Type B pancreatic cell (in vitro differentiated cells): ENCODE data around the gene PLCB1. TPM values are rescaled to one million over a fixed set of nuclear protein-coding genes. Genes with fewer than 3 reads are reported as not detected.
"Not testable (repeated sequence)": the region's sequence is repeated elsewhere in the genome, so short reads cannot be mapped to it uniquely, and the experiment has no call there.

Source experiments
- DNase-seq: peaks from one replicate; pipeline ENCODE4 v3.0.0; 2021; ENCODE audit warnings: mixed read lengths; ENCODE audit not compliant: unreplicated experiment; ENCODE audit errors: extremely low spot score
- H3K27ac Mint-ChIP-seq: 2 replicates; pipeline ENCODE4 v1.8.0; 2021; ENCODE audit warnings: mild to moderate bottlenecking, mixed read lengths
- H3K27me3 Mint-ChIP-seq: 2 replicates; pipeline ENCODE4 v1.8.0; 2021; ENCODE audit warnings: mixed read lengths
- H3K36me3 Mint-ChIP-seq: 2 replicates; pipeline ENCODE4 v1.8.0; 2021; ENCODE audit warnings: mixed read lengths
- H3K4me1 Mint-ChIP-seq: one replicate; pipeline ENCODE4 v1.8.0; 2021; ENCODE audit warnings: mixed read lengths; ENCODE audit not compliant: unreplicated experiment
- H3K4me3 Mint-ChIP-seq: 2 replicates; pipeline ENCODE4 v1.8.0; 2021; ENCODE audit warnings: mild to moderate bottlenecking, mixed read lengths
- H3K9me3 Mint-ChIP-seq: 2 replicates; pipeline ENCODE4 v1.8.0; 2021; ENCODE audit warnings: mixed read lengths
- total RNA-seq: library from RNA; stranded (reverse); gene quantifications from 2 replicates; pipeline ENCODE4 v1.2.1, GENCODE V29; 2021; ENCODE audit warnings: low replicate concordance
- TF ChIP-seq, protein P1 (sequence below): fragments of 200-600 bp; sonication (generic); conservative IDR thresholded peaks from 2 replicates; pipeline ENCODE4 v1.5.0; 2021; ENCODE audit warnings: antibody characterized with exemption, mild to moderate bottlenecking

Gene PLCB1
- total RNA-seq, 1 donor from 2014 or later = 17.9 TPM

DNA sequence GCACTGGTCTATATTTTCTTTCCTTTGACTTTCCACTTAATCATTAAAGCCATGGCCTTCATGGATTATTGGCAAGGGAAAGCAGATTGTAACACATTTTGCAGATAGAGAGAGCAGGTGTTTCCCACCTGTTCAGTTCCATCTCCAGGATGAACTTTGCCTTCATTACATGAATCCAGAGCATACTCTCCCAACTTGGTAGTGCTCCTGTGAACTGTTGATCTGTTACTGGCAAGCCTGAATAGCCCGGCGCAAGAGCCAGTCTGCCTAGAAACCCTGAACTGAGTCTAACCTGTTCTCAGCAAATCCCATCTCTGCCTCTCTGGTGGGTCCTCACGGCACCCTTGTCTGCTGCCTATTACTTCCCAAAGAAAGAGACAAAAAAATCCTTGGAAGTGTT lies 210.3 kb downstream of the PLCB1 start:
- Mint-ChIP-seq H3K9me3 (peaks cover 5% of the 10 kb centered on the region), H3K4me1 (peaks cover 22% of the 10 kb centered on the region), H3K4me3 (no peak overlapping the region), H3K36me3 (no peaks in the 10 kb centered on the region), H3K27ac (no peak overlapping the region), H3K27me3 (no peaks in the 10 kb centered on the region)
- TF ChIP-seq, protein P1, sequence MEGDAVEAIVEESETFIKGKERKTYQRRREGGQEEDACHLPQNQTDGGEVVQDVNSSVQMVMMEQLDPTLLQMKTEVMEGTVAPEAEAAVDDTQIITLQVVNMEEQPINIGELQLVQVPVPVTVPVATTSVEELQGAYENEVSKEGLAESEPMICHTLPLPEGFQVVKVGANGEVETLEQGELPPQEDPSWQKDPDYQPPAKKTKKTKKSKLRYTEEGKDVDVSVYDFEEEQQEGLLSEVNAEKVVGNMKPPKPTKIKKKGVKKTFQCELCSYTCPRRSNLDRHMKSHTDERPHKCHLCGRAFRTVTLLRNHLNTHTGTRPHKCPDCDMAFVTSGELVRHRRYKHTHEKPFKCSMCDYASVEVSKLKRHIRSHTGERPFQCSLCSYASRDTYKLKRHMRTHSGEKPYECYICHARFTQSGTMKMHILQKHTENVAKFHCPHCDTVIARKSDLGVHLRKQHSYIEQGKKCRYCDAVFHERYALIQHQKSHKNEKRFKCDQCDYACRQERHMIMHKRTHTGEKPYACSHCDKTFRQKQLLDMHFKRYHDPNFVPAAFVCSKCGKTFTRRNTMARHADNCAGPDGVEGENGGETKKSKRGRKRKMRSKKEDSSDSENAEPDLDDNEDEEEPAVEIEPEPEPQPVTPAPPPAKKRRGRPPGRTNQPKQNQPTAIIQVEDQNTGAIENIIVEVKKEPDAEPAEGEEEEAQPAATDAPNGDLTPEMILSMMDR = no peak
- DNase-seq = no peak

DNA sequence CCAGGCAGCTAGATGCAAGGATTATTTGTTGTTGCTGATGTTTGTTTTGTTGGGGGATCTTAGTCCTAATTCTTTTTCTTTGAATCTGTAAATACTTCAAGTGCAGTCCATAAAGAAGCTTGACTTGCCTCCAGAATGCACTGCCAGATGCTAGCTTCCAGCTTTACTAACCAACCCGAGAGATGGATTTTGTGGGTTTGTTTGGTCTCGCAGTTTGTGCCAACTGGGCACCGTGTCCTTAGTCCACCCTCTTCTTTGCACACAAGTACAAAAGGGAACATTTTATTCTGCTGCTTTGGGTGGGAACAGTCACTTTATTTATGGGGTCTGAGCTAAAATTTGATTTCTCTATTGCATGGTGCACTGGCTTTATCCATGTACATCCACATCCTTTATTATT lies 212.0 kb downstream of the PLCB1 start:
- Mint-ChIP-seq H3K9me3 (peaks cover 5% of the 10 kb centered on the region), H3K36me3 (no peaks in the 10 kb centered on the region), H3K27me3 (no peaks in the 10 kb centered on the region), H3K4me1 (peaks cover 22% of the 10 kb centered on the region), H3K4me3 (no peak overlapping the region), H3K27ac (no peak overlapping the region)
- no peak for DNase-seq
- TF ChIP-seq, protein P1 = no peak

GRCh38 chr20:8344631-8345030 lies 212.6 kb downstream of the PLCB1 start:
- no peak overlapping the region for H3K4me3 Mint-ChIP-seq
- no peaks in the 10 kb centered on the region for H3K27me3 Mint-ChIP-seq
- no peak for DNase-seq
- H3K9me3 Mint-ChIP-seq = peaks cover 5% of the 10 kb centered on the region
- peaks cover 22% of the 10 kb centered on the region for H3K4me1 Mint-ChIP-seq
- no peaks in the 10 kb centered on the region for H3K36me3 Mint-ChIP-seq
- TF ChIP-seq, protein P1 = no peak
- H3K27ac Mint-ChIP-seq = no peak overlapping the region

DNA sequence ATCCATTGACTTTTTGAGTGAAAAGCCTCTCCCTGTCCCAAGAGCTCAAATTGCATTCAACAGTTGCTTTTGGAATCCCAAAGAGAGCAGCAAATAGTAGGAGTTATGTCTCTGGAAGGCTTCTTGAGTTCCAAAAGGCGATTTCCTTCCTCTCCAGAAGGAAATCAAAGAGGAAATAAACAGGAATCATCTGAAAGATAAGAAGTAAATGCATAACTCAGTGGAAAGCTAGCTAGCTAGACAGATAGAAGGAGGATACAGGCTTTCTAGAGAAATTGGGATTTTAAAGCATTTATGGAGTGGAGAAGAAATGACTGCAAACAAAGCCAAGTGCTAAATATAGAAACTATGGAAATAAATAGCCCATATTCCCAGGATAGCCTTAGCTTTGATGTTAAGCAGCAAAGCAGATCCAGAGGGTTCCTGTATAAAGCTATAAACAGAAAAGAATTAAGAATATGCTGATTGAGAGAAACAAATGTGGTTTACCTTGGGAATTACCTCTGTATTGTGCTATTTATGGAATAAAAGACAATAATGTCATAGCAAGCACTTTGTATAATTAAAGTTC lies 214.7 kb downstream of the PLCB1 start:
- TF ChIP-seq, protein P1 = no peak
- peak overlapping the region; percentile 20 for H3K27ac Mint-ChIP-seq
- DNase-seq = no peak
- H3K9me3 Mint-ChIP-seq = no peaks in the 10 kb centered on the region
- H3K36me3 Mint-ChIP-seq = no peaks in the 10 kb centered on the region
- H3K27me3 Mint-ChIP-seq = no peaks in the 10 kb centered on the region
- H3K4me1 Mint-ChIP-seq = peaks cover 22% of the 10 kb centered on the region
- peak overlapping the region; percentile 5 for H3K4me3 Mint-ChIP-seq

- not testable (repeated sequence) for H3K27ac Mint-ChIP-seq, H3K4me3 Mint-ChIP-seq, DNase-seq, H3K36me3 Mint-ChIP-seq, H3K9me3 Mint-ChIP-seq, H3K27me3 Mint-ChIP-seq
- peaks cover 13% of the 10 kb centered on the region for H3K4me1 Mint-ChIP-seq
Measured at GRCh38 chr20:8350225-8350624, 218.2 kb downstream of the PLCB1 start.

DNA sequence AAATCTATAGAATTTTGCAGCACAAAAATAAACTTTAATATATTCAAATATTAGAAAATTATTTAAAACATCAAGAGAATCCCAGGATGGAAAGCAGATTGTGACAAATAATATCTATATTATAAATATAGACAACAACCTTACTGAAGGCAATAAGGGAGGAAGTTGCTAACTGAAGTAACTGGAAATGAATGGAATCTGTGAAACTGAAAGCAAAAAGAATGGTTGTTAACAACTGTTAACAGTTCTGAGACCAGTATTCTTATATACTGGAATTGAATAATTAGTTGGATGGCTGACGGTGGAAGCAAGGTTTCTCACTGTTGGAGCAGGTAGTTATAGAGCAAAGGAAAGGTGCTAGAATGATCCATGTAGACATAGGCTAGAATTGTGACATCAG lies 220.4 kb downstream of the PLCB1 start:
- Mint-ChIP-seq H3K27ac (no peak overlapping the region), H3K9me3 (no peaks in the 10 kb centered on the region), H3K4me1 (no peaks in the 10 kb centered on the region), H3K4me3 (no peak overlapping the region), H3K27me3 (no peaks in the 10 kb centered on the region), H3K36me3 (no peaks in the 10 kb centered on the region)
- TF ChIP-seq, protein P1 = no peak
- no peak for DNase-seq
